K562 (cell line): ENCODE data around the gene CYP46A1. TPM values are rescaled to one million over a fixed set of nuclear protein-coding genes. Genes with fewer than 3 reads are reported as not detected.

Experiments
- ATAC-seq: fragments of 200-7000 bp; cut with Tn5 transposase; 3 replicates; pipeline ENCODE4 v1.9.1; 2020; ENCODE audit warnings: moderate library complexity
- BruUV-seq: library from RNA; stranded (reverse); fragments of 400-500 nt; replicated peaks from 2 replicates; lab custom pipeline; 2021; lab: Mats Ljungman, UMichigan
- CTCF ChIA-PET: fragments of 300-600 bp; formaldehyde crosslinking; extraction: SDS; loops from one replicate; lab custom pipeline; 2021; ENCODE audit warnings: low intra/inter-chr PET ratio; lab: Yijun Ruan, JAX
- POLR2A ChIA-PET: fragments of 300-600, 350-650 bp; sonication (Branson Sonifier 250); formaldehyde crosslinking; extraction: SDS; loops from one replicate; lab custom pipeline; 2021; ENCODE audit warnings: antibody characterized with exemption, inconsistent platforms; lab: Yijun Ruan, JAX
- DNase-seq, 4 experiments: peaks; one replicate each; pipeline versions ENCODE4 v3.0.0 to v3.0.0-alpha.2; 2011 to 2018; ENCODE audit warnings: low spot score in 3 of 4, mixed read lengths in 3 of 4; ENCODE audit errors: extremely low read depth in 1 of 4
- FAIRE-seq: peaks from 2 replicates; lab custom pipeline; 2011; peaks lifted over from hg19 to GRCh38; lab: Jason Lieb, UNC
- H2AFZ ChIP-seq: 2 replicates; pipeline ENCODE4 v1.6.0; 2011; ENCODE audit warnings: low read depth, low read length, control low read depth, inconsistent platforms
- H3K27ac ChIP-seq: fragments of 200-600 bp; 3 replicates; pipeline ENCODE4 v1.8.0; 2011; ENCODE audit warnings: low read depth, mild to moderate bottlenecking, control low read depth, inconsistent platforms, low read length, moderate library complexity, mixed read lengths; ENCODE audit errors: extremely low read depth
- H3K27me3 ChIP-seq, 2 experiments: fragments of 300-600 bp in 1 of 2; 2 replicates in 1 of 2; 3 replicates in 1 of 2; pipeline versions ENCODE4 v1.6.0 to v1.8.0; 2011; ENCODE audit warnings: inconsistent platforms in 2 of 2, low read length in 2 of 2, mild to moderate bottlenecking in 1 of 2, mixed read lengths in 1 of 2, moderate library complexity in 1 of 2; ENCODE audit not compliant: control insufficient read depth in 2 of 2, insufficient read depth in 2 of 2
- H3K36me3 ChIP-seq: fragments of 300-600 bp; 3 replicates; pipeline ENCODE4 v1.8.0; 2011; ENCODE audit warnings: mild to moderate bottlenecking, low read length, inconsistent platforms; ENCODE audit not compliant: control insufficient read depth, insufficient read depth
- H3K4me1 ChIP-seq, 2 experiments: fragments of 200-600 bp in 1 of 2; replicated peaks in 1 of 2; 2 replicates in 1 of 2; 3 replicates in 1 of 2; pipeline versions ENCODE4 v1.5.1 to v1.8.0; 2011; ENCODE audit warnings: inconsistent platforms in 2 of 2, low read length in 2 of 2, mild to moderate bottlenecking in 1 of 2, mixed read lengths in 1 of 2, moderate library complexity in 1 of 2; ENCODE audit not compliant: control insufficient read depth in 2 of 2, insufficient read depth in 2 of 2
- H3K4me2 ChIP-seq: 2 replicates; pipeline ENCODE4 v1.6.1; 2011; ENCODE audit warnings: low read length, control low read depth, inconsistent platforms, mixed read lengths; ENCODE audit not compliant: insufficient read depth
- H3K4me3 ChIP-seq: fragments of 200-600 bp; sonication (generic), shearing (Covaris generic); 2 replicates; pipeline ENCODE4 v1.5.1; 2016; ENCODE audit warnings: control low read depth, inconsistent platforms
- H3K79me2 ChIP-seq: fragments of 200-600 bp; 3 replicates; pipeline ENCODE4 v1.8.0; 2011; ENCODE audit warnings: low read length, inconsistent platforms; ENCODE audit not compliant: control insufficient read depth, insufficient read depth
- H3K9ac ChIP-seq, 2 experiments: 2 replicates each; pipeline versions ENCODE4 v1.6.0 to v1.6.1; 2011; ENCODE audit warnings: low read depth in 2 of 2, low read length in 2 of 2, control low read depth in 1 of 2, inconsistent platforms in 1 of 2, mild to moderate bottlenecking in 1 of 2, mixed read lengths in 1 of 2; ENCODE audit not compliant: insufficient read depth in 1 of 2
- H3K9me1 ChIP-seq: one replicate; pipeline ENCODE4 v1.6.0; 2011; ENCODE audit warnings: inconsistent platforms, mild to moderate bottlenecking, low read length, moderate library complexity; ENCODE audit not compliant: control insufficient read depth, insufficient read depth
- H3K9me3 ChIP-seq: replicated peaks from 2 replicates; pipeline ENCODE4 v1.5.1; 2011; ENCODE audit warnings: low read depth, low read length, inconsistent platforms; ENCODE audit not compliant: control insufficient read depth, insufficient read depth
- H4K20me1 ChIP-seq: replicated peaks from 2 replicates; pipeline ENCODE4 v1.6.1; 2011; ENCODE audit warnings: low read length, inconsistent platforms, mixed read lengths; ENCODE audit not compliant: control insufficient read depth, insufficient read depth
- CBX8 ChIP-seq: fragments of 200-600 bp; sonication (generic); IDR thresholded peaks from 2 replicates; pipeline ENCODE4 v1.6.1; 2012; ENCODE audit warnings: borderline replicate concordance, mixed run types, low read depth, mild to moderate bottlenecking, moderate library complexity, mixed read lengths, low read length, control low read depth, inconsistent platforms; ENCODE audit not compliant: poor library complexity, severe bottlenecking; ENCODE audit errors: extremely low read depth
- CEBPG ChIP-seq, 3 experiments: fragments of 200-800 bp in 1 of 3; sonication (Bioruptor generic) in 1 of 3; sonication (generic) in 1 of 3; formaldehyde crosslinking in 1 of 3; IDR thresholded peaks in 2 of 3; conservative IDR thresholded peaks in 1 of 3; 2 replicates each; pipeline versions ENCODE4 v1.6.1 to v1.8.0; 2016 to 2022; ENCODE audit warnings: missing compliant biosample characterization in 2 of 3, missing genetic modification characterization in 2 of 3, mild to moderate bottlenecking in 1 of 3, missing genetic modification reagents in 1 of 3
- WGBS: fragments of 100-300 bp; shearing (Covaris generic); methylation state at CpG from one replicate; pipeline ENCODE4 v1.1.6; 2016; ENCODE audit warnings: low coverage, mixed read lengths; ENCODE audit not compliant: insufficient coverage; ENCODE audit errors: missing lambda C conversion rate; 5-methylcytosine and 5-hydroxymethylcytosine counted together
- in situ Hi-C: fragments of 300-500 bp; cut with MboI; formaldehyde crosslinking; loops from 4 replicates; pipeline ENCODE4 v1.15.0; 2018; ENCODE audit warnings: inconsistent platforms, mixed read lengths
- intact Hi-C: fragments of 100-400 bp; cut with micrococcal nuclease; formaldehyde crosslinking; loops from 2 replicates; pipeline ENCODE4 v1.14.2; 2022
- polyA plus RNA-seq, 8 experiments: library from polyadenylated mRNA; depleted of rRNA in 4 of 8; stranded (reverse) in 5 of 8; unstranded in 3 of 8; fragments of >200 nt; fragmentation: Nextera tagmentation in 2 of 8; fragmentation: Illumina TruSeq in 1 of 8; extraction: Ambion mirVana in 2 of 8; extraction: Trizol in 1 of 8; gene quantifications; 2 replicates each; pipeline versions ENCODE4 v1.2.1 to v1.2.3, GENCODE V29; 2011 to 2014; ENCODE audit warnings: inconsistent platforms in 1 of 8, missing spikeins in 1 of 8
- total RNA-seq, 7 experiments: library from RNA; depleted of rRNA in 6 of 7; stranded (reverse); fragments of >200 nt in 6 of 7; fragmentation: Illumina TruSeq in 2 of 7; extraction: Trizol in 2 of 7; gene quantifications; 2 replicates each; pipeline versions ENCODE4 v1.2.1 to v1.2.3, GENCODE V29; 2011 to 2021; ENCODE audit warnings: low replicate concordance in 1 of 7
- TF ChIP-seq, protein P1 (sequence below): sonication (generic); formaldehyde crosslinking; IDR thresholded peaks from 2 replicates; pipeline ENCODE4 v1.8.1; 2023; ENCODE audit warnings: mild to moderate bottlenecking, missing genetic modification reagents, moderate library complexity
- TF ChIP-seq, protein P2 (sequence below), 3 experiments: IDR thresholded peaks in 2 of 3; conservative IDR thresholded peaks in 1 of 3; 2 replicates each; pipeline ENCODE4 v1.5.1; 2011 to 2012; ENCODE audit warnings: low read length in 3 of 3, mild to moderate bottlenecking in 3 of 3, control low read depth in 2 of 3, improper control_type of control experiment in 1 of 3, inconsistent platforms in 1 of 3, low read depth in 1 of 3, mixed read lengths in 1 of 3, moderate library complexity in 1 of 3; ENCODE audit not compliant: insufficient read depth in 2 of 3
- TF ChIP-seq, protein P3 (sequence below): fragments of 250-450 bp; sonication (Bioruptor Pico); IDR thresholded peaks from 2 replicates; pipeline ENCODE4 v1.5.0; 2020; ENCODE audit warnings: mild to moderate bottlenecking, borderline replicate concordance

The CYP46A1 gene
- total and polyA plus RNA-seq, 9 of the 15 experiments (the other 6 are each of a cell fraction or from before 2014, with no cell fraction given) = not detected

DNA sequence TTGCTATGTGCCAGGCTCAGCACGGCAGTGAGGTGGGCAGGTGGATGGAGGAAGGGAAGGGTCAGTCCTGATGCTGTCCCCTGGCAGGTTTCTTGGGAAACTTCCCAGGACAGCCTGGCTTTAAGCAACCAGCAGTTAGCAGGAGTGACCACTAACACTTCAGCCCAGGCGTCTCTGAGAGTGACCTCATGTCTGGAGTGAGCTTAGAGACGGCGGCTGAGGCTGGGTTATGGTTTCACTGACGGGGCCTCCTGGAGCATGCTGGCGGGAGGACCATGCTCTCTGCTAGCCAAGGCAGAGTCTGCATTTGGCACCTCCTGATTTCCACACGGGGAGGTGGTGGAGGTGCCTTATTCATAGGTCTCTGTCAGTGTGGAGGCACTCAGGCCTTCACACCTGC lies 36.7 kb upstream of the CYP46A1 start (continued):
- no peak for TF ChIP-seq CEBPG (CRISPR knock-in tag; IDR thresholded peaks at IDR 0.05)
- TF ChIP-seq CEBPG (tag; conservative IDR thresholded peaks at IDR 0.05 in 1 of 2, IDR thresholded peaks at IDR 0.05 in 1 of 2) = no peak
- TF ChIP-seq, protein P1, sequence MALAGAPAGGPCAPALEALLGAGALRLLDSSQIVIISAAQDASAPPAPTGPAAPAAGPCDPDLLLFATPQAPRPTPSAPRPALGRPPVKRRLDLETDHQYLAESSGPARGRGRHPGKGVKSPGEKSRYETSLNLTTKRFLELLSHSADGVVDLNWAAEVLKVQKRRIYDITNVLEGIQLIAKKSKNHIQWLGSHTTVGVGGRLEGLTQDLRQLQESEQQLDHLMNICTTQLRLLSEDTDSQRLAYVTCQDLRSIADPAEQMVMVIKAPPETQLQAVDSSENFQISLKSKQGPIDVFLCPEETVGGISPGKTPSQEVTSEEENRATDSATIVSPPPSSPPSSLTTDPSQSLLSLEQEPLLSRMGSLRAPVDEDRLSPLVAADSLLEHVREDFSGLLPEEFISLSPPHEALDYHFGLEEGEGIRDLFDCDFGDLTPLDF (CRISPR knock-in tag) = no peak

DNA sequence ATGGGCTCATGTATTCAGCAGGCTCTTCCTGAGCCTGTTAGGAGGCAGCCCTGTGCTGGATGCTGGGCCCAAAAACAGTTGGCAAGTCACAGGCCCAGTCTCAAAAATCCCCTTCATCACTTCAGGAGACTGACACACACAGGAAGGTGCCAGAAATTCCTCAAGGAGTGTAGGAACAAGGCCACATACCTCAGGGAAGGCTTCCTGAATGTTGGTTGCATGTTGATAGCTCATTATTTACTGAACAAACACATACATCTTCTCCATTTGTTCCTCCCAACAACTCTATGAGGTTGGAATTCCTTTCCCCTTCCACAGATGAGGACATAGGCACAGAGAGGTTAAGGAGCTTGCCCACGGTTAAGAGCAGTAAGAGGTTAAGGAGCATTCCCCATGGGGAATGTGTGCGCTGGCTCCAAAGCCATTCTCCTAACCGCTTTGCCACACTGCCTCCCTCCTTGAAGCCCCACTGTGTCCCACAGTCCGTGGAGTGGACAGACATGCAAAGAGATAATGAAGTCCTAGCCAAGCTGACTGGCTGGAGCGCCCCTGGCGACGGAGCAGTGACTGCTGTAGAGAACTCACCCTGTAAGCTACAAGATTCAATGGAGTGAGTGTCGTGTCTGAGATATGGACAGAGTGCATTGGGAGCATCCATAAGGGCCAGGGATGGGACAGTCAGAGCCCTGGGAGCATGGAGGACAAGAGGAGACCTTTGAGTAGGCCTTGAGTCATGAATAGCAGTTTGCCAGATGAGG lies 35.9 kb upstream of the CYP46A1 start:
- Histone ChIP-seq H3K79me2 (no peaks in the 10 kb centered on the region), H2AFZ (no peak overlapping the region), H3K9ac (no peak overlapping the region), H3K9me3 (no peaks in the 10 kb centered on the region), H3K27me3 (peaks cover 3 to 75% of the 10 kb centered on the region in 2 experiments; a peak in 4 of 5 replicates), H4K20me1 (peaks cover 11% of the 10 kb centered on the region; the same call in 1 of the 2 replicates), H3K4me3 (no peak overlapping the region), H3K27ac (no peak overlapping the region), H3K4me1 (peaks cover 0 to 14% of the 10 kb centered on the region in 2 experiments; a peak in 3 of 5 replicates), H3K36me3 (no peaks in the 10 kb centered on the region), H3K9me1 (no peaks in the 10 kb centered on the region), H3K4me2 (no peak overlapping the region)
- FAIRE-seq = peak; percentile 35
- intact Hi-C loops (no loop called here), in situ Hi-C loops (no loop called here)
- TF ChIP-seq, protein P2, sequence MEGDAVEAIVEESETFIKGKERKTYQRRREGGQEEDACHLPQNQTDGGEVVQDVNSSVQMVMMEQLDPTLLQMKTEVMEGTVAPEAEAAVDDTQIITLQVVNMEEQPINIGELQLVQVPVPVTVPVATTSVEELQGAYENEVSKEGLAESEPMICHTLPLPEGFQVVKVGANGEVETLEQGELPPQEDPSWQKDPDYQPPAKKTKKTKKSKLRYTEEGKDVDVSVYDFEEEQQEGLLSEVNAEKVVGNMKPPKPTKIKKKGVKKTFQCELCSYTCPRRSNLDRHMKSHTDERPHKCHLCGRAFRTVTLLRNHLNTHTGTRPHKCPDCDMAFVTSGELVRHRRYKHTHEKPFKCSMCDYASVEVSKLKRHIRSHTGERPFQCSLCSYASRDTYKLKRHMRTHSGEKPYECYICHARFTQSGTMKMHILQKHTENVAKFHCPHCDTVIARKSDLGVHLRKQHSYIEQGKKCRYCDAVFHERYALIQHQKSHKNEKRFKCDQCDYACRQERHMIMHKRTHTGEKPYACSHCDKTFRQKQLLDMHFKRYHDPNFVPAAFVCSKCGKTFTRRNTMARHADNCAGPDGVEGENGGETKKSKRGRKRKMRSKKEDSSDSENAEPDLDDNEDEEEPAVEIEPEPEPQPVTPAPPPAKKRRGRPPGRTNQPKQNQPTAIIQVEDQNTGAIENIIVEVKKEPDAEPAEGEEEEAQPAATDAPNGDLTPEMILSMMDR (IDR thresholded peaks at IDR 0.05 in 2 of 3, conservative IDR thresholded peaks at IDR 0.05 in 1 of 3; ENCODE audit: insufficient read depth in 2 of 3, low read depth in 1 of 3, low read length in 3 of 3) = peak; percentile 45 to 60 (median 52)
- TF ChIP-seq, protein P3, sequence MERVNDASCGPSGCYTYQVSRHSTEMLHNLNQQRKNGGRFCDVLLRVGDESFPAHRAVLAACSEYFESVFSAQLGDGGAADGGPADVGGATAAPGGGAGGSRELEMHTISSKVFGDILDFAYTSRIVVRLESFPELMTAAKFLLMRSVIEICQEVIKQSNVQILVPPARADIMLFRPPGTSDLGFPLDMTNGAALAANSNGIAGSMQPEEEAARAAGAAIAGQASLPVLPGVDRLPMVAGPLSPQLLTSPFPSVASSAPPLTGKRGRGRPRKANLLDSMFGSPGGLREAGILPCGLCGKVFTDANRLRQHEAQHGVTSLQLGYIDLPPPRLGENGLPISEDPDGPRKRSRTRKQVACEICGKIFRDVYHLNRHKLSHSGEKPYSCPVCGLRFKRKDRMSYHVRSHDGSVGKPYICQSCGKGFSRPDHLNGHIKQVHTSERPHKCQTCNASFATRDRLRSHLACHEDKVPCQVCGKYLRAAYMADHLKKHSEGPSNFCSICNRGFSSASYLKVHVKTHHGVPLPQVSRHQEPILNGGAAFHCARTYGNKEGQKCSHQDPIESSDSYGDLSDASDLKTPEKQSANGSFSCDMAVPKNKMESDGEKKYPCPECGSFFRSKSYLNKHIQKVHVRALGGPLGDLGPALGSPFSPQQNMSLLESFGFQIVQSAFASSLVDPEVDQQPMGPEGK (CRISPR knock-in tag) = no peak
- no peak for TF ChIP-seq CBX8
- CTCF ChIA-PET = interaction anchor here (0.6 kb wide), 1 partner anchor 146 kb away, joined by 3 read pairs; no protein-coding TSS in a partner anchor
- DNase-seq = peak in 2 of 4 experiments; percentile 35 to 37
- POLR2A ChIA-PET = interaction anchor here (0.6 to 1.2 kb wide), 2 partner anchors 10 to 128 kb away, joined by 3 read pairs; no protein-coding TSS in a partner anchor
- ATAC-seq = peak; percentile 88
- WGBS = 10% methylated on average over 8 of the region's 8 CpGs
- BruUV-seq = no TSS peak
